GM12878 (cell line): ENCODE measurements around the gene SNX30. TPM values are rescaled to one million over a fixed set of nuclear protein-coding genes. Genes with fewer than 3 reads are reported as not detected.

Experiments
- BHLHE40 ChIP-seq, 2 experiments: fragments of 450-650 bp in 1 of 2; IDR thresholded peaks; 2 replicates each; pipeline ENCODE4 v1.6.1; 2011 to 2017; ENCODE audit warnings: low read depth in 2 of 2, borderline replicate concordance in 1 of 2, improper control_type of control experiment in 1 of 2, low read length in 1 of 2, mild to moderate bottlenecking in 1 of 2
- CBX5 ChIP-seq: sonication (generic); IDR thresholded peaks from 2 replicates; pipeline ENCODE4 v1.6.1; 2016; ENCODE audit warnings: low read depth, moderate library complexity, mild to moderate bottlenecking, inconsistent platforms
- MEF2B ChIP-seq: fragments of 450-650 bp; IDR thresholded peaks from 2 replicates; pipeline ENCODE4 v1.6.1; 2018; ENCODE audit warnings: mild to moderate bottlenecking, moderate library complexity; ENCODE audit not compliant: partially characterized antibody, poor library complexity, severe bottlenecking
- NR2F1 ChIP-seq: fragments of 450-650 bp; conservative IDR thresholded peaks from 2 replicates; pipeline ENCODE4 v1.6.1; 2017; ENCODE audit warnings: mild to moderate bottlenecking
- SREBF1 ChIP-seq: IDR thresholded peaks from 2 replicates; pipeline ENCODE4 v1.6.1; 2012; ENCODE audit warnings: mild to moderate bottlenecking, low read length
- USF2 ChIP-seq: IDR thresholded peaks from 2 replicates; pipeline ENCODE4 v1.6.1; 2011; ENCODE audit warnings: low read depth, low read length, improper control_type of control experiment, borderline replicate concordance
- YBX1 ChIP-seq: fragments of 450-650 bp; IDR thresholded peaks from 2 replicates; pipeline ENCODE4 v1.6.1; 2016; ENCODE audit warnings: antibody characterized with exemption
- ZBED1 ChIP-seq: IDR thresholded peaks from 2 replicates; pipeline ENCODE4 v1.6.1; 2016; ENCODE audit warnings: borderline replicate concordance
- ZNF687 ChIP-seq: fragments of 450-650 bp; IDR thresholded peaks from 2 replicates; pipeline ENCODE4 v1.6.1; 2017; ENCODE audit warnings: mild to moderate bottlenecking, moderate library complexity
- polyA plus RNA-seq, 11 experiments: library from polyadenylated mRNA; depleted of rRNA in 4 of 11; unstranded in 6 of 11; stranded (reverse) in 5 of 11; fragments of >200 nt; fragmentation: Nextera tagmentation in 4 of 11; fragmentation: Illumina TruSeq in 1 of 11; extraction: Ambion mirVana in 4 of 11; extraction: Trizol in 1 of 11; gene quantifications; 1 replicate in 1 of 11; 2 replicates in 10 of 11; pipeline versions ENCODE4 v1.2.1 to v1.2.3, GENCODE V29; 2011 to 2016; ENCODE audit warnings: inconsistent platforms in 2 of 11, missing spikeins in 2 of 11, low read depth in 1 of 11
- total RNA-seq, 4 experiments: library from RNA; depleted of rRNA in 3 of 4; stranded (reverse); fragments of >200 nt in 3 of 4; fragmentation: Illumina TruSeq in 1 of 4; extraction: Trizol in 1 of 4; gene quantifications; 2 replicates each; pipeline versions ENCODE4 v1.2.1 to v1.2.3, GENCODE V29; 2013 to 2021
- TF ChIP-seq, protein P1 (sequence below): fragments of 450-650 bp; formaldehyde crosslinking; IDR thresholded peaks from 2 replicates; pipeline ENCODE4 v1.4.0; 2020; ENCODE audit warnings: mild to moderate bottlenecking, moderate library complexity
- TF ChIP-seq, protein P2 (sequence below): IDR thresholded peaks from 2 replicates; pipeline ENCODE4 v1.6.1; 2012; ENCODE audit warnings: improper control_type of control experiment, low read depth, low read length; ENCODE audit not compliant: insufficient replicate concordance

SNX30 gene
- total and polyA plus RNA-seq, 10 of the 15 experiments (the other 5 are each of a cell fraction or from before 2014, with no cell fraction given): 0.53 to 4.0 (median 1.5) TPM

DNA sequence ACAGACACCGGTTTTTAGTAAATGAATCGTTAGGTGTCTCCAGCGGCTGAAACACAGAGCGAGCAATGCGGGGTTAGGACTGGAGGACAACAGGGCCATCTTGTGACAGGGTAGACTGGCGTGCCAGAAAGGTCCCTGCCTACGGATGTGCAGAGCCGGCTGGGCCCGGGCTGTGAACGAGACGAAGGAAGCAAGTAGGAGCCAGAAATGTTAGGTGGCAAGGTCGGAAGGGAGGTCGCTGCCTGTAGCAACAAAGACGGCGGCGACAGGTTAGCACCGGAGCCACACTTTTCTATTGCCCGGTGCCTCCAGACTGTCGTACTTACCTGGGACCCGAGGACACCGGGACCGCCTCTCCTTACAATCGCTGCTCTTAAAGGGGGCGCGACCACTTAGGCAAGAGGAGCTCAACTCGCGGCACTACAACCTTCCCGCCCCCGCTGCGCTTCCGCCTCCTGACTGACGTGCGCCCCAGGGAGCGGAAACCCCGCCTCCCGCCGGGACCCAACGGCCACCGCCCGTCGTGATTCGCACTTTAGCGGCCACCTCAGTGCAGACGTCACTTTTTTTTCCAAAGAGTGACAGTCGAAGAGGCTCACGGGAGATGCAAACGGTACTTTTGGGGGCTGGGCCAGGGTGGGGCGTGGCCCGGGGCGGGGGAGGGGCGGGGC, 32.8 kb upstream of the SNX30 start, which contains the start of gene INIP (continued):
- TF ChIP-seq, protein P1, sequence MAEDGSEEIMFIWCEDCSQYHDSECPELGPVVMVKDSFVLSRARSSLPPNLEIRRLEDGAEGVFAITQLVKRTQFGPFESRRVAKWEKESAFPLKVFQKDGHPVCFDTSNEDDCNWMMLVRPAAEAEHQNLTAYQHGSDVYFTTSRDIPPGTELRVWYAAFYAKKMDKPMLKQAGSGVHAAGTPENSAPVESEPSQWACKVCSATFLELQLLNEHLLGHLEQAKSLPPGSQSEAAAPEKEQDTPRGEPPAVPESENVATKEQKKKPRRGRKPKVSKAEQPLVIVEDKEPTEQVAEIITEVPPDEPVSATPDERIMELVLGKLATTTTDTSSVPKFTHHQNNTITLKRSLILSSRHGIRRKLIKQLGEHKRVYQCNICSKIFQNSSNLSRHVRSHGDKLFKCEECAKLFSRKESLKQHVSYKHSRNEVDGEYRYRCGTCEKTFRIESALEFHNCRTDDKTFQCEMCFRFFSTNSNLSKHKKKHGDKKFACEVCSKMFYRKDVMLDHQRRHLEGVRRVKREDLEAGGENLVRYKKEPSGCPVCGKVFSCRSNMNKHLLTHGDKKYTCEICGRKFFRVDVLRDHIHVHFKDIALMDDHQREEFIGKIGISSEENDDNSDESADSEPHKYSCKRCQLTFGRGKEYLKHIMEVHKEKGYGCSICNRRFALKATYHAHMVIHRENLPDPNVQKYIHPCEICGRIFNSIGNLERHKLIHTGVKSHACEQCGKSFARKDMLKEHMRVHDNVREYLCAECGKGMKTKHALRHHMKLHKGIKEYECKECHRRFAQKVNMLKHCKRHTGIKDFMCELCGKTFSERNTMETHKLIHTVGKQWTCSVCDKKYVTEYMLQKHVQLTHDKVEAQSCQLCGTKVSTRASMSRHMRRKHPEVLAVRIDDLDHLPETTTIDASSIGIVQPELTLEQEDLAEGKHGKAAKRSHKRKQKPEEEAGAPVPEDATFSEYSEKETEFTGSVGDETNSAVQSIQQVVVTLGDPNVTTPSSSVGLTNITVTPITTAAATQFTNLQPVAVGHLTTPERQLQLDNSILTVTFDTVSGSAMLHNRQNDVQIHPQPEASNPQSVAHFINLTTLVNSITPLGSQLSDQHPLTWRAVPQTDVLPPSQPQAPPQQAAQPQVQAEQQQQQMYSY (CRISPR knock-in tag): no peak
- TF ChIP-seq ZNF687: no peak
- TF ChIP-seq MEF2B: no peak
- TF ChIP-seq ZBED1: no peak
- 0 out of 2 replicates have a peak, but pooled peaks have one; percentile 14 for TF ChIP-seq CBX5
- TF ChIP-seq NR2F1: no peak; the same call in 1 of the 2 replicates
- TF ChIP-seq, protein P2, sequence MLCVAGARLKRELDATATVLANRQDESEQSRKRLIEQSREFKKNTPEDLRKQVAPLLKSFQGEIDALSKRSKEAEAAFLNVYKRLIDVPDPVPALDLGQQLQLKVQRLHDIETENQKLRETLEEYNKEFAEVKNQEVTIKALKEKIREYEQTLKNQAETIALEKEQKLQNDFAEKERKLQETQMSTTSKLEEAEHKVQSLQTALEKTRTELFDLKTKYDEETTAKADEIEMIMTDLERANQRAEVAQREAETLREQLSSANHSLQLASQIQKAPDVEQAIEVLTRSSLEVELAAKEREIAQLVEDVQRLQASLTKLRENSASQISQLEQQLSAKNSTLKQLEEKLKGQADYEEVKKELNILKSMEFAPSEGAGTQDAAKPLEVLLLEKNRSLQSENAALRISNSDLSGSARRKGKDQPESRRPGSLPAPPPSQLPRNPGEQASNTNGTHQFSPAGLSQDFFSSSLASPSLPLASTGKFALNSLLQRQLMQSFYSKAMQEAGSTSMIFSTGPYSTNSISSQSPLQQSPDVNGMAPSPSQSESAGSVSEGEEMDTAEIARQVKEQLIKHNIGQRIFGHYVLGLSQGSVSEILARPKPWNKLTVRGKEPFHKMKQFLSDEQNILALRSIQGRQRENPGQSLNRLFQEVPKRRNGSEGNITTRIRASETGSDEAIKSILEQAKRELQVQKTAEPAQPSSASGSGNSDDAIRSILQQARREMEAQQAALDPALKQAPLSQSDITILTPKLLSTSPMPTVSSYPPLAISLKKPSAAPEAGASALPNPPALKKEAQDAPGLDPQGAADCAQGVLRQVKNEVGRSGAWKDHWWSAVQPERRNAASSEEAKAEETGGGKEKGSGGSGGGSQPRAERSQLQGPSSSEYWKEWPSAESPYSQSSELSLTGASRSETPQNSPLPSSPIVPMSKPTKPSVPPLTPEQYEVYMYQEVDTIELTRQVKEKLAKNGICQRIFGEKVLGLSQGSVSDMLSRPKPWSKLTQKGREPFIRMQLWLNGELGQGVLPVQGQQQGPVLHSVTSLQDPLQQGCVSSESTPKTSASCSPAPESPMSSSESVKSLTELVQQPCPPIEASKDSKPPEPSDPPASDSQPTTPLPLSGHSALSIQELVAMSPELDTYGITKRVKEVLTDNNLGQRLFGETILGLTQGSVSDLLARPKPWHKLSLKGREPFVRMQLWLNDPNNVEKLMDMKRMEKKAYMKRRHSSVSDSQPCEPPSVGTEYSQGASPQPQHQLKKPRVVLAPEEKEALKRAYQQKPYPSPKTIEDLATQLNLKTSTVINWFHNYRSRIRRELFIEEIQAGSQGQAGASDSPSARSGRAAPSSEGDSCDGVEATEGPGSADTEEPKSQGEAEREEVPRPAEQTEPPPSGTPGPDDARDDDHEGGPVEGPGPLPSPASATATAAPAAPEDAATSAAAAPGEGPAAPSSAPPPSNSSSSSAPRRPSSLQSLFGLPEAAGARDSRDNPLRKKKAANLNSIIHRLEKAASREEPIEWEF: no peak
- TF ChIP-seq SREBF1: no peak
- peak; percentile 15 to 30; a peak in 2 of 4 replicates for TF ChIP-seq BHLHE40 (IDR thresholded peaks at IDR 0.05; ENCODE audit: borderline replicate concordance in 1 of 2, low read depth in 2 of 2, low read length in 1 of 2)
- TF ChIP-seq USF2: no peak
- no peak for TF ChIP-seq YBX1
